Stimulated activated CD8-positive, alpha-beta memory T cell treated with anti-CD3 and anti-CD28 coated beads, Interleukin-12 subunit alpha, Interleukin-12 subunit beta, amount 100 ng/mL, for 4 hours (primary cell): Measurements from ENCODE around the gene JAKMIP1.
"Not testable (repeated sequence)": the region's sequence is repeated elsewhere in the genome, so short reads cannot be mapped to it uniquely, and the experiment has no call there.

Experiments
- DNase-seq: peaks from one replicate; pipeline ENCODE4 v3.0.0-alpha.2; 2020; ENCODE audit warnings: low read depth

Gene JAKMIP1

DNA sequence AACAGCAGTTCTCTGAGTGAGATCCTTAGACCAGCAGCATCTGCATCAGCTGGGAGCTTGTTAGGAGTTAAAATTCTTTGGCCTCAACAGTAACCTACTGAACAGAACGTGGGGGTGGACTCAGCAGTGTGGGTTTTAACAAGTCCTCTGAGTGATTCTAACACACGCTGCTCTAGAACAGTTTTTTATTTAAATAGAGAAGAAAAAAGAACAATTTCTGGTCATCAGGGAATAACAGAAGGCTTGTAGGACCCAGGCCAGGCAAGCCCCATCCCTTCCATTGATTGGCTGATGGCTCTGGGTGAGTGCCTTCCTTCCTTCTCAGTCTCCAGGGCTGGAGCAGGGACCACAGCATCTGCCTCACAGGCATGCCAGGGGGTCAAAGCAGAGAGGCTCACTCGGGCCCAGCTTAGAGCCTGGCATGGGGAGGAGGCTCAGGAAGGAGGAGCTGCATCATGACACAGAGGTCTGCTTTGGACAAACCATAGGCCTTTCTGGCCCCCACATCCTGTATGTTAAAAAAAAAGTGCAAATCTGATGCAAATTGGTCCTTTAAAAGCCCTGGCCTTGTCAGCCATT, 56.7 kb downstream of the JAKMIP1 start:
- DNase-seq: no peak

DNA sequence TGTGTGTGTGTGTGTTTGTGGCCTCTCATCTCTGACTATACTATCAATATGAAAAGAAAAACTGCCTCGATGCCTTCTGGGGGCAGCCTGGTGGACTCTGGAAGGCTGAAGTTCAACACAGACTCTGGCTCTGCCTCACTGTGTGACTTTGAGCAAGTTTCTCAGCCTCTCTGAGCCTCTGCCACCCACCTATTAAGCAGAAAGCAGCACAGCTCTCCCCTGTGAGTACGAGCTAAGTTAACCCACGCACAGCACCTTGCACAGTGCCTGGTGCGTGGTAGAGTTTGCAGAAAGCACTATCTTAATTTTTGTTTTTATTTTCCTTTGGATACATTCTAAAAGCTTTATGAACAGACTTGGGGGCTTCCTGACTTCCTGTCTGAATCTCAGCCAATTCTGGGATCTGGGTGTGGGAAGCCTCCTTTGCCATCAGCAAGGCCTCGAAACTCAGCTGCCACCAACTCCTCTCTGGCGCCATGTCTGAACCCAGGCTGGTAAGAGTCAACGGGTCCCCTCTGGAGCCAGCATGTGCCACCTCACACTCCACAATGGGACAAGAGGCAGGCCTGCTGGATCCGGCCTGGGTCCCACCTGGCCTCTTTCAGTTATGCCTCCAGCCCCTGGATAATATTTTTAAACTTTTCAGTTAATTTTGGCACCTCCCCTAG, 57.3 kb downstream of the JAKMIP1 start:
- no peak for DNase-seq

DNA sequence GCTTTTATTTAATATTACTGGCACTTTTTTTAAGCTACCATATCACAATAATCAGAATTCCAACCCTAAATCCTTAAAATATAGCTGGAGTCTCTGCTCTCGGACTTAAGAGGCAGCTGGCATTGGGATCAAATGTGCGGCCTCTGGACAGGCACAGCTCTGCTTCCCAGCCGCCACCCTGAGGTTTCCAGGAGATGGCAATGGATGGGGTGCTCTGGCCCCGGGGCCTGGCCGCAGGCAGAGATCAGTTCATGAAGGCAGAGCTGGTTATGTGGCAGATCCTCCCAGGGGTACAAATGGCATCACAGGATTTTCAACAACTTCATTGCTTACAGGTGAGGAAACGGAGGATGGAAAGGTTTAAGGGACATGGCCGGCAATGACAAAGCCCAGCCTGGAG, 57.8 kb downstream of the JAKMIP1 start:
- no peak for DNase-seq

- DNase-seq: no peak
Observed at GRCh38 chr4:6141554-6141953, 58.8 kb downstream of the JAKMIP1 start.

GRCh38 chr4:6141021-6141420, 59.3 kb downstream of the JAKMIP1 start:
- DNase-seq: not testable (repeated sequence)

- no peak for DNase-seq
Observed at GRCh38 chr4:6137747-6138135, 62.6 kb downstream of the JAKMIP1 start.

GRCh38 chr4:6137027-6137746, 63.2 kb downstream of the JAKMIP1 start:
- DNase-seq: no peak

DNA sequence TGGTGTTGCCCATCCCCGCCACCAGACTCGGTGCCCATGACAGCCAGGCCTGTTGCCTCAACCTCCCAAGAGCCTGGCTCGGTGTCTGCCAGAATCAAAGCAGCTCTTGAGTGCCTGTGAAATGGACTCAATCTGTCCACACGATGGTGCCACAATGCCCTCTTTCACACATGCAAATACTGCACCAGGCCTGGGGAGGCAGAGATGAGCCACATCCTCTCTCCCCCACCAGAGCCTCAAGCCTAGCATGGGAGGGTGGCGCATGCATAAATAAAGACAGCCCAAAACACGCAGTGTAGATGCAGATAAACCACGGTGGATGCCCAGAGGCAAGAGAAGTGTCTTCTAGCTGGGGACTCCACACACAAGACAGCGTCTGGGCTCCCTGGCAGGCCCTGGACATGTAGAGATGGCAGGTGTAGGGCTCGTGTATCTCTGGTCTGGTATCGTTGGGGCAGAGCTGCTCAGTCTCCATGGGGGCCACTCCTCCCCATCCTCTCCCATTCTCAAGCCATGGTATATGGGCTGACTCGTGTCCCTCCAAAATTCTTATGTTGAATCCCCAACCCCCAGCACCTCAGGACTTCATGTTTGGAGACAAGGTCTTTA, 65.6 kb downstream of the JAKMIP1 start:
- peak; percentile 18 for DNase-seq

DNA sequence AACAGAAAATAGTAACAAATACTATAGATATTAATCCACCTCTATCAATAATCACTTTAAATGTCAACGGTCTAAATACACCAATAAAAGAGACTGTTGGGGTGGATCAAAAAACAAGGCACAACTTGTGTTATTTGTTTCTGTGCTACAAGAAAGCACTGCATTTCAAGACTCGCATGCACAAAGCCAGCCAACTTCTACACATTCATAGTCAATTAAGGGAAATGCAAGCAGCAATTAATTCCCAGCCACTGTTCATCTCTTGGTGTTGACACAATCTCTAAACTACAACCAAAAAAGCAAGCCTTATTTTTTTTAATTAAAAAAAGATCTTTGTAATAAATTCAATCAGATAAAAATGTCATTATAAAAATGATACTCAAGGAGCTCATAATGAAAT, 67.6 kb downstream of the JAKMIP1 start:
- DNase-seq: no peak

GRCh38 chr4:6128221-6128850, 72.0 kb downstream of the JAKMIP1 start:
- no peak for DNase-seq

DNA sequence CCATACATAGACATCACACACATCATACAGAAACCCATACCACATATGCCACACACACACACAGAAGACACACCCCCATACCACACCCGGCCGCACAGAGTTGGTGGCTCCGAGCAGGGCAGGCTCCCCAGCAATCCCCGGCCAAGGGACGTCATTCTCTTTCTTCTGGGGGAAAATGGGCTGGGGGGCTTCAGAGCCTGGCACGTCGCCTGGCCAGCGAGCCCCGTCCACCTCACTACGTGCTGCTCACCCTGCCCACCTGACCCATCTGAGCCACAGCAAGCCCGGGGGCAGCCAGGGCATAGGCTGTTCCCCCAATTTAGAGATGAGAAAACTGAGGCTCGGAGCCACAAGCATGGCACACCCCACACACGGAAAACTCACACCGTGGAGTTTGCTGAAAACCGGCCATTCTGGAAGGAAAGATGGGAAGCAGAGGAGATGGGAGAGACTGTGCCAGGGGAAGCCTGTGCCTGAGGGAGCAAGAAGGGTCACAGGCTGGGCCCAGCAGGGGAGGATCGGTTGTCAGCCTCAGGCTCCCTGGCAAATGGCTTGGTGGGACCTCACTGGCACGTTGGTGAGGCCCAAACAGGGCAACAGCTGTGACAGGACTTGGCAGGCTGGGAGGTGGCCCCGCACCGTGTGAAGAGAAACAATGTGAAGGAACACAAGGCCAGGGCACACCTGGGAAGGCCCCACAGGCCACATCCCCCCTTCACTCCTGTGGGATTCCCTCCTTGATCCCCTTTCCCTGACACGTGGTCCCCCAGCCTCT, 73.2 kb downstream of the JAKMIP1 start:
- no peak for DNase-seq

DNA sequence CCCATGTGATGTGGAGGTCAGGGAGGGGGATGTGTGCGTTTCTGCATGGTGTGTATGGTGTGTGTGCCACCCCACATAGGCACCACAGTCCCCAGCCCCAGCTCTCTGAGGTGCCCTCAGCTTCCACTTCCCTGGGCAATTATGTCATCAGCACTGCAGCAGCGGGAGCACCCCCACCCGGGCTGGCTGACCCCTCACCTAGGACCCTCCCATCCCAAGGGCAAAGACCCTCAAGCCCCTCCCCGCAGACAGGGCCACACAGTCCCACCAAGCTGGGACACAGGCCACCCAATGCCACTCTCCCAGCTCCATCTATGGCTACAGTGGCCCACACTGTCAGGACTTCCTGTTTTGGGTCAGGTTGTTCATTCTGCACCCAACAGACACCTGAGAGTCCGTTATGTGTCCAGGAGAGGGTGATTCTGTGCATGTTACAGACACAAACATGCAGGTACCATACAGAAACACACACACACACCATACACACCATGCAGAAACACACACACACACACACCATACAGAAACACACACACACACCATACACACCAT, 75.2 kb downstream of the JAKMIP1 start:
- no peak for DNase-seq

- DNase-seq: no peak
Observed at GRCh38 chr4:6124386-6125102, 75.8 kb downstream of the JAKMIP1 start.

- no peak for DNase-seq
Observed at GRCh38 chr4:6123976-6124375, 76.4 kb downstream of the JAKMIP1 start.

DNA sequence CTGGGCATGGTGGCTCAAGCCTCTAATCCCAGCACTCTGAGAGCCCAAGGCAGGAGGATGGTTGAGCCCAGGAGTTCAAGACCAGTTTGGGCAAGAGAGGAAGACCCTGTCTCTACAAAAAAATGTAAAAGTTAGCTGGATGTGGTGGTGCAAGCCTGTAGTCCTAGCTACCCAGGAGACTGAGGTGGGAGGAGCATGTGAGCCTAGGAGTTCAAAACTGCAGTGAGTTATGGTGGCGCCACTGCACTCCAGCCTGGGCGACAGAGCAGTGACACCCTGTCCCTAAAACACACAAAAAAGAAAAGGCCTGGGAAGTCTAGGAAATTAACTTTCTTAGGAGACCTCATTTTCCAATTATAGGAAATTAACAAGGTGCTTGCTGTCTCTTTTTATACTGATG, 76.8 kb downstream of the JAKMIP1 start:
- no peak for DNase-seq

DNA sequence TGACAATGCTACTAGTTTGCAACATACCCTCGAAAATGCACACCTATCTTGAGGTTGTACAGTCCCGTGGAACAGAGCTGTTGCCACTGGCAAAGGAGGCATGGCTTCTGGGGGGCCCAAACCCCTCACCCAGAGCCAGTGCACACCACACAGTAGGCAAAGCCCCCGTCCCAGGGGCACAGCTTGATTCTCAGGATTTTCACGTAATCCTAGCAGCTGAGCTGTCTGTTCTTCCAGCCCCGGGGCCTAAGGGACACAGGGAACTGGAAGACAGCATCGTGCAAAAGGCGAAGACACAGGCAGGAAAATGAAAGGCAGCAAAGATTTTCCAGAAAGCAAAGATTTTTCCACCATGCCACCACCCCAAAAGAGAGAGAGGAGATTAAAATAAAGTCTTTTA, 77.2 kb downstream of the JAKMIP1 start:
- no peak for DNase-seq

DNA sequence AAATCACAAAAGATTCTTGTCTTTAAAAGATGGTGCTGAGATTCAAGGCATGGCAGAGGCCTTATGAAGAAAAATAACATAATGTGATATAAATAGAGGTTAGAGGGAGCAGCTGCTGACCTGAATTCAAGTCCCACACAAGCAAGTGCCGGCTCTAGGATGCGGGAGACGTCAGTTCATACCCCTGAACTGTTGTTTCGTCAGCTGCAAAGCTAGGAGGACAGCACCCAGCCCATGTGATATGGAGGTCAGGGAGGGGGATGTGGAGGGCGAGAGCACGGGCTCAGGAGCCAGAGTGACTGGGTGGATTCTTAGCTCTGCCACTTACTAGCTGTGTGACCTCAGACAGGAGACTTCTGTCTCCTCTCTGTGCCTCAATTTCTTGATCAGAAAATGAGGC, 77.9 kb downstream of the JAKMIP1 start:
- no peak for DNase-seq

GRCh38 chr4:6121941-6122340, 78.4 kb downstream of the JAKMIP1 start:
- no peak for DNase-seq

DNA sequence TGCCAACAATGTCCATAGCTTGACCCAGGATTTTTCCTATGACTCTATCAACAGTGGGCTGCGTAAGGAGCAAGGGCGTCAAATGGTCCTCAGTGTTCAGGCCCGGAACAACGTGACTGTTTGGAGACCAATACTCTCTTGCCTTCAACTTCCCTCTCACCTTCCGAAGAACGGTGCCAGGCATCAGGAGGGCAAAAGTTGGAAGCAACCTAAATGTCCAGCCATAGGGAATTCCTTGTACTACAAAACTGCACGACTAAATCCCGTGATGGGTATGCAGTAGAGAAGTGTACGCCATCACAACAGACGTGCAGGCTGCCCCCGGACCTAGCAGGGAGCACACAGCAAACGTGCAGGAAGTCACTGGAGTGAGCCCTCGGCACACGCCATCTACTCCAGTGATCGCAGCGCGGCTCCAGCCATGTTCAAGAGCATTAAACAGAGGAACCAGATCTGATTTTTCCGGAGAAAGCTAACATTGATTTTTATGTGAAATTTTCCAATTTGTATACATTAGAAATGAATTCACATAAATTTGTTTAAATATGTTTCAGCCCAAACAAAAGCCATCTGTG, 79.0 kb downstream of the JAKMIP1 start:
- DNase-seq: no peak

- no peak for DNase-seq
Observed at GRCh38 chr4:6120361-6120760, 80.0 kb downstream of the JAKMIP1 start.
